Testis (tissue), 3 donors: ENCODE measurements around the gene GNAI3. TPM values are rescaled to one million over a fixed set of nuclear protein-coding genes. Genes with fewer than 3 reads are reported as not detected.

Source experiments
- DNase-seq: peaks from one replicate; pipeline ENCODE4 v3.0.0-alpha.2; 2019
- H3K27ac ChIP-seq, 2 donors: fragments of 200-600 bp; sonication (generic); one replicate each; pipeline ENCODE4 v1.5.1; 2019
- H3K27me3 ChIP-seq: fragments of 200-600 bp; sonication (generic); one replicate; pipeline ENCODE4 v1.5.1; 2019
- H3K36me3 ChIP-seq: fragments of 200-600 bp; sonication (generic); one replicate; pipeline ENCODE4 v1.5.1; 2017; ENCODE audit warnings: low read depth; ENCODE audit errors: missing control alignments
- H3K4me1 ChIP-seq: fragments of 200-600 bp; sonication (generic); one replicate; pipeline ENCODE4 v1.5.1; 2019
- H3K4me3 ChIP-seq, 2 donors: fragments of 200-600 bp; sonication (generic); one replicate each; pipeline ENCODE4 v1.5.1; 2017 to 2019
- H3K9me3 ChIP-seq: fragments of 200-600 bp; sonication (generic); one replicate; pipeline ENCODE4 v1.5.1; 2017
- CTCF ChIP-seq, 3 experiments: fragments of 450-650 bp in 2 of 3; fragments of 200-600 bp in 1 of 3; sonication (generic) in 1 of 3; IDR thresholded peaks; one replicate each; pipeline ENCODE4 v1.5.1; 2016 to 2019; ENCODE audit warnings: antibody characterized with exemption in 3 of 3, mild to moderate bottlenecking in 2 of 3, moderate library complexity in 1 of 3
- POLR2A ChIP-seq: fragments of 450-650 bp; IDR thresholded peaks from one replicate; pipeline ENCODE4 v1.6.1; 2017; ENCODE audit warnings: antibody characterized with exemption, mild to moderate bottlenecking, moderate library complexity
- WGBS, 2 donors: methylation state at CpG; one replicate each; pipeline ENCODE4 v1.1.5; 2018; 5-methylcytosine and 5-hydroxymethylcytosine counted together
- intact Hi-C: fragments of 100-400 bp; cut with DNase I; formaldehyde crosslinking; loops from one replicate; pipeline ENCODE4 v1.15.1; 2023; ENCODE audit warnings: low total_unique reads
- polyA plus RNA-seq: library from polyadenylated mRNA; stranded (reverse); fragments of 350-450 nt; fragmentation: Illumina TruSeq; extraction: RNeasy Lipid Tissue Mini Kit (QIAGEN cat#74804); gene quantifications from one replicate; pipeline ENCODE4 v1.2.3, GENCODE V29; 2014; ENCODE audit warnings: low read depth, low replicate concordance; ENCODE audit not compliant: insufficient read depth
- total RNA-seq, 2 donors: library from RNA; depleted of rRNA; stranded (reverse); fragments of >200 nt; gene quantifications; one replicate each; pipeline ENCODE4 v1.2.3, GENCODE V29; 2016

GNAI3 gene
- total and polyA plus RNA-seq, 3 donors from 2014 or later, result 5.7 to 5.9 (median 5.8) TPM

- intact Hi-C loops, result no loop called here
- DNase-seq, result no peak
- no peaks in the 10 kb centered on the region for H3K36me3 ChIP-seq
- TF ChIP-seq CTCF (IDR thresholded peaks at IDR 0.05) (no peak), POLR2A (no peak)
- no peak overlapping the region for H3K4me3 ChIP-seq
- no peak overlapping the region for H3K27ac ChIP-seq
- peaks cover 4% of the 10 kb centered on the region for H3K4me1 ChIP-seq
- no peaks in the 10 kb centered on the region for H3K27me3 ChIP-seq
- no peaks in the 10 kb centered on the region for H3K9me3 ChIP-seq
Observed at GRCh38 chr1:109559995-109560394, 11.6 kb downstream of the GNAI3 start.

GRCh38 chr1:109564194-109564878 lies 15.9 kb downstream of the GNAI3 start:
- Histone ChIP-seq H3K4me1 (peaks cover 4% of the 10 kb centered on the region), H3K9me3 (no peaks in the 10 kb centered on the region), H3K36me3 (no peaks in the 10 kb centered on the region), H3K27ac (no peak overlapping the region), H3K27me3 (no peaks in the 10 kb centered on the region), H3K4me3 (no peak overlapping the region)
- intact Hi-C loops, result no loop called here
- DNase-seq, result no peak
- WGBS, 2 donors, result 84 to 86% methylated on average over 7 of the region's 7 CpGs
- TF ChIP-seq POLR2A (no peak), CTCF (IDR thresholded peaks at IDR 0.05) (no peak)

- Histone ChIP-seq H3K27ac (no peak overlapping the region), H3K36me3 (no peaks in the 10 kb centered on the region), H3K4me1 (no peaks in the 10 kb centered on the region), H3K9me3 (no peaks in the 10 kb centered on the region), H3K4me3 (no peak overlapping the region), H3K27me3 (no peaks in the 10 kb centered on the region)
- TF ChIP-seq CTCF (IDR thresholded peaks at IDR 0.05), result no peak
- no peak for TF ChIP-seq POLR2A
- intact Hi-C loops, result no loop called here
- no peak for DNase-seq
- WGBS, 2 donors, result 92 to 95% methylated on average over 3 of the region's 3 CpGs
Observed at GRCh38 chr1:109565241-109565640, 16.8 kb downstream of the GNAI3 start.

- 64 to 81% methylated on average over 1 of the region's 1 CpG for WGBS, 2 donors
- TF ChIP-seq CTCF (IDR thresholded peaks at IDR 0.05), result no peak
- no peak for TF ChIP-seq POLR2A
- intact Hi-C loops, result no loop called here
Observed at GRCh38 chr1:109566982-109567381, 18.6 kb downstream of the GNAI3 start.

More at GRCh38 chr1:109566982-109567381, 18.6 kb downstream of the GNAI3 start:
- Histone ChIP-seq H3K9me3 (no peaks in the 10 kb centered on the region), H3K27me3 (no peaks in the 10 kb centered on the region), H3K27ac (no peak overlapping the region), H3K36me3 (no peaks in the 10 kb centered on the region), H3K4me1 (peaks cover 4% of the 10 kb centered on the region), H3K4me3 (no peak overlapping the region)
- no peak for DNase-seq
